GM19035 (cell line): ENCODE results near the gene DGKZ.
"Not testable (repeated sequence)": the region's sequence is repeated elsewhere in the genome, so short reads cannot be mapped to it uniquely, and the experiment has no call there.

Experiments used
- ATAC-seq: cut with Tn5 transposase; IDR thresholded peaks from one replicate; pipeline ENCODE4 v1.9.1; 2021; ENCODE audit not compliant: unreplicated experiment

The DGKZ gene

DNA sequence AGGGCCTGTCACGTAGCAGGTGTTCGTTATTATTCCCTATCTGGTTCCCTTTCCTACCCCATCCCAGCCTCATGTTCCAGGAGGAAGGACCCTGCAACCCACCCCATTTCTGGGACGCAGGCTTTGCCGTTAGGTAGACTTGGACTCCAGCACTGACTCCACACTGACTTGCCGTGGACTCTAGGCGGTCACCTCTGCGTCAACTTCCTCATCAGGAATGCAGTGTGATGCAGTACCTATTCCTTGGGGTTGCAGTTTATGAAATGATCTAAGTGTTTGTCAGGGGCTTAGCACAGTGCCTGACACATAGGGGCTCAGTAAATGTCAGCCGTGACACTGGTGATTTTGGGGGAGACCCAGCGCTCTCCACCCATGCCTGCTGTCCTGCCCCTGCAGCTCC, 16.8 kb downstream of the DGKZ start:
- ATAC-seq = no peak

DNA sequence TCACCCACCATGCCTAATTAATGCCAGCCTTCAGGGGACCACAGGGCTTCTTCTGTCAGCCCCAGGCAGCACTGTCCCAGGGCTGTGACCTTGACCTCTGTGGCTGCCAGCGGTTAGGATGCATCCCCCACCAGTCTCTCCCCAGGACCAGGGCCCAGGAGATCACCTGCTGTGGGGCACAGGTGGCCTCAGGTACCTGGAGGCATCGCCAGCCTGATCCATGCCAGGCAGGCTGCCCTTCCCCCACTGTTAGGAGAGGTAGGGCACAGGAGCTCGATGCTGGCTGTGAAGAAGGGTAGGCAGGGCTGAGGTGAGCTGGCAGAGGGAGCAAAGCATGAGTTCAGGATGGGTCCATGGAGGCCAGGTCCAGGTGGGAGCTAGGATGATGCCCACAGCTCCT, 17.5 kb downstream of the DGKZ start:
- no peak for ATAC-seq

DNA sequence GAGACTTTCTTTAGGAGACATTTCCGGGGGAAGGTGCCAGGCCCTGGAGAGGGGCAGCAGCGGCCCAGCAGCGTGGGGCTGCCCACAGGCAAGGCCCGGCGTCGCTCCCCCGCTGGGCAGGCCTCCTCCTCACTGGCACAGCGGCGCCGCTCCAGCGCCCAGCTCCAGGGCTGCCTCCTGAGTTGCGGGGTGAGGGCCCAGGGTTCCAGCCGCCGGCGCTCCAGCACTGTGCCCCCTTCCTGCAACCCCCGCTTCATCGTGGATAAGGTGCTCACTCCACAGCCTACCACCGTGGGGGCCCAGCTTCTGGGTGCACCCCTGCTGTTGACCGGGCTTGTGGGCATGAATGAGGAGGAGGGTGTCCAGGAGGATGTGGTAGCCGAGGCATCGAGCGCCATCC, 19.0 kb downstream of the DGKZ start:
- no peak for ATAC-seq

DNA sequence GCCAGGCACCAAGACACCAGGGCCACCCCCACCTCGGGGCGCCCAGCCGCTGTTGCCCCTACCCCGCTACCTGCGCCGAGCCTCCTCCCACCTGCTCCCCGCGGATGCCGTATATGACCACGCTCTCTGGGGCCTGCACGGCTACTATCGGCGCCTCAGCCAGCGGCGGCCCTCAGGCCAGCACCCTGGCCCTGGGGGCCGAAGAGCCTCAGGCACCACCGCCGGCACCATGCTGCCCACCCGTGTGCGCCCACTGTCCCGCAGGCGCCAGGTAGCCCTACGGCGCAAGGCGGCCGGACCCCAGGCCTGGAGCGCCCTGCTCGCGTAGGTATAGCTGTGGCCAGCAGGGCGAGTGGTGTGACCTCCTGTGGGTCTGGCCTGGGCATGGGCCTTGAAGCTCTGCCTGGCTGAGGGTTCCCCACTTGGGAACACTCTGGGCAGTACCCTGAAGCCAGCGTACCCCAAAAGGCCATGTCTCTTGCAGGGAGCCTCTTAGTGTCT, 19.4 kb downstream of the DGKZ start:
- no peak for ATAC-seq

DNA sequence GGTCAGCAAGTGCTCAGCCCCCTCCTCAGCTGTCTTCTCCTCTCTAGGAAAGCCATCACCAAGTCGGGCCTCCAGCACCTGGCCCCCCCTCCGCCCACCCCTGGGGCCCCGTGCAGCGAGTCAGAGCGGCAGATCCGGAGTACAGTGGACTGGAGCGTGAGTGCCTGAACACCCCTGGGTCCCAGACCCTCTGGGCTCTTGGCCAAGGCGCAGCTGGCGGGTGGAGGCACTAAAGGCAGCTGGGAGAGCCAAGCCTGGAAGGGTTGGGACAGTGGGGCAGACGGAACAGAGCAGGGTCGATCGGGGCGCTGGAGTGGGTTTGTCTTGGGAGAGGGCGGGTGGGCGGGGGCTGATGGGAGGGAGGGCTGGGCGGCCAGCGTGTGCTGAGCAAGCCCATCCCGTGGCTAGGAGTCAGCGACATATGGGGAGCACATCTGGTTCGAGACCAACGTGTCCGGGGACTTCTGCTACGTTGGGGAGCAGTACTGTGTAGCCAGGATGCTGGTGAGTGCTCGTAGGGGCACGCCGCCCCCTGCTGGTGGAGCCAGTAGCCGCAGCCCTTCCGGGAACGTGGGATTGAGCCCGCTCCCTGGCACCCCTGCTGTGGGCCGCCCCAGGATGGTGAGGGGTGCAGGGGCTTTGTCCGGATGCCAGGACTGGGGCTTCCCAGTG, 20.1 kb downstream of the DGKZ start:
- ATAC-seq = no peak

DNA sequence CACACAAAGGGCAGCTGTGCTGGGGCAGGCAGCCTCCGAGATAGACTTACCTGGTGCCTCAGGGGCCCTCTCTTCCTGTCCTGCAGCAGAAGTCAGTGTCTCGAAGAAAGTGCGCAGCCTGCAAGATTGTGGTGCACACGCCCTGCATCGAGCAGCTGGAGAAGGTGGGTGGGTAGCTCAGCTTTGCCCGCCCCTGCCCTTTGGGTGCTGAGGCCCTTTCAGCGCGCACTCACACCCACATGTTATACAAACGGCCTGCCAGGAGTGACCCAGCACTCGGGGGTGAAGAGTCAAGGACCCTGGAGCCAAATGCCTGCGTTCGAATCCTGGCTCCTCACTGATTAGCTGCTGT, 20.6 kb downstream of the DGKZ start:
- ATAC-seq = no peak

DNA sequence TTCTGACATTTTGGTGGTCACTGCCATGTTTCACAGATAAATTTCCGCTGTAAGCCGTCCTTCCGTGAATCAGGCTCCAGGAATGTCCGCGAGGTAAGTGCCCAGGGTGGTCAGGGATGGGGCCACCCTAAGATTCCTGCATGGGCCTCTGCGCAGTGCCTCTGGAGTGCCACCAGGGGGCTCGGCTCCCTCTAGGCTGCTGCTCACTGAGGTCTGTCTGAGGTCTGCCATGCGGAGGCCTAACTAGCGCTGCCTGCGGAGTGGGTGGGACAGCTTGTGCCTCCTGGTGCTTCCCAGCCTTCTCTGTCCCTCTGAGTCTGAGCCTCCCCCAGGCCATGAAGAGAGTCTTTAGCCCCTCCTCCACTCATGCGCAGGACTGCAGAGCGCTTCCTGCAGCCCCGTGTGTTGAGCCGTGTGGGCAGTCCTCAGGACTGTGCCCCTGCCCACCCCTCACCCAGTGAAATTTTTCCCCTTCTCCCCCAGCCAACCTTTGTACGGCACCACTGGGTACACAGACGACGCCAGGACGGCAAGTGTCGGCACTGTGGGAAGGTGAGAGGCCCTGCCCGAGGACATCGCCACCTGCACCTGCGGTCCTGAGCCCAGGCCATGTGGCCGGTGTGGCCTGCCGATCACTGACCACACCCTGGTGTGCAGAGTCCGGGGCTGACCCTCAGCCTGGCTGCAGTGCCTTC, 22.3 kb downstream of the DGKZ start:
- ATAC-seq = no peak

DNA sequence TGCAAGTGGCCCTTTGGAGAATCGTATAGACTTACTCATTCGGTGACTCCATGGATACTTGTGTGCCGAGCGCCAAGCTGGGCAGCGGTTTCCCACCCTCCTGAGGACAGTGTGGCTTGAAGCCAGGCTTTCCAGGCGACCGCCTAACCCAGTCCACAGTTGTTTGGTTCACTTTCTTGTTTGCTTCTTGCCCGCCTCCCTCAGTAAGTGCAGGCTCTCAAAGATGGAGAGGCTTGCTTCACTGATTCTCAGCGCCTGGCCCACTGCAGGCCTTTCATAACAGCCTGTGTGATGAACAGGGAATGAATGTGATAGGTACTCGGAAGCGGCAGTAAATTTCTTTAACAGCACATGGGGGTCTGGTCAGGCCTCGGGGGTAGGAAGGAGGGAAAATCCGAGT, 23.0 kb downstream of the DGKZ start:
- no peak for ATAC-seq

DNA sequence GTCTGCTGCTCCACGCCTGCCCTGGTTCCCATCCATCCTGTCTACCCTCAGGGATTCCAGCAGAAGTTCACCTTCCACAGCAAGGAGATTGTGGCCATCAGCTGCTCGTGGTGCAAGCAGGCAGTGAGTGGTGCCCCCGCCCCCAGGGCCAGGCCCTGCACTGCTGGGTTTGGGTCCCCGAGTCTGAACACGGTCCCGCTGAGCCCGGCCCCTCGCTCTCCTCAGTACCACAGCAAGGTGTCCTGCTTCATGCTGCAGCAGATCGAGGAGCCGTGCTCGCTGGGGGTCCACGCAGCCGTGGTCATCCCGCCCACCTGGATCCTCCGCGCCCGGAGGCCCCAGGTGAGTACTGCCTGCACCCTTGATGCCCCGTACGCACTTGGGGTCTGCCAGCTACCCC, 24.0 kb downstream of the DGKZ start:
- ATAC-seq = not testable (repeated sequence)

DNA sequence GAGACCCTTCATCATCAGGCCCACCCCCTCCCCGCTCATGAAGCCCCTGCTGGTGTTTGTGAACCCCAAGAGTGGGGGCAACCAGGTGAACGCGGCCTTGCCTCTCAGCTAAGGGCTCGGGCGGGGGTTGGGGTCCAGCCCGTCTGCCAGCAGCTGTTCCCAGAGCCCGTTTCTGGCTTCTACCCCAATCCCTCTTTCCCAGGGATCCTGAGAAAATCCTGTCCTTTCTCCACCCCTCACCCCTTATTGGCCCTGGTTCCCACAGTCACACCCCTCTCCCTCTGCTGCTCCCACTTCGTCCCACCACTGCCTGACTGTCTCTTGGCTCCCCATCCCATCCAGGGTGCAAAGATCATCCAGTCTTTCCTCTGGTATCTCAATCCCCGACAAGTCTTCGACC, 24.8 kb downstream of the DGKZ start:
- ATAC-seq = no peak

DNA sequence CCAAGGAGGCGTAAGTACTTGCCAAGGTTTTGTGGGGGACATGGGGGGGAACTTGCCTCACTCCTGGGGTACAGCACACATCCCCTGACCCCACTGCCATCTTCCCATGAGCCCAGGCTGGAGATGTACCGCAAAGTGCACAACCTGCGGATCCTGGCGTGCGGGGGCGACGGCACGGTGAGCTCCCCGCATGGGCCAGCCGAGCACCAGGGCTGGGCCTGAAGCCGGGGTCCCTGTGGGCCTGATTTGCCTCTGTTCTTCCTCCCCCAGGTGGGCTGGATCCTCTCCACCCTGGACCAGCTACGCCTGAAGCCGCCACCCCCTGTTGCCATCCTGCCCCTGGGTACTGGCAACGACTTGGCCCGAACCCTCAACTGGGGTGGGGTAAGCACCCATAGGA, 25.2 kb downstream of the DGKZ start:
- ATAC-seq = not testable (repeated sequence)

DNA sequence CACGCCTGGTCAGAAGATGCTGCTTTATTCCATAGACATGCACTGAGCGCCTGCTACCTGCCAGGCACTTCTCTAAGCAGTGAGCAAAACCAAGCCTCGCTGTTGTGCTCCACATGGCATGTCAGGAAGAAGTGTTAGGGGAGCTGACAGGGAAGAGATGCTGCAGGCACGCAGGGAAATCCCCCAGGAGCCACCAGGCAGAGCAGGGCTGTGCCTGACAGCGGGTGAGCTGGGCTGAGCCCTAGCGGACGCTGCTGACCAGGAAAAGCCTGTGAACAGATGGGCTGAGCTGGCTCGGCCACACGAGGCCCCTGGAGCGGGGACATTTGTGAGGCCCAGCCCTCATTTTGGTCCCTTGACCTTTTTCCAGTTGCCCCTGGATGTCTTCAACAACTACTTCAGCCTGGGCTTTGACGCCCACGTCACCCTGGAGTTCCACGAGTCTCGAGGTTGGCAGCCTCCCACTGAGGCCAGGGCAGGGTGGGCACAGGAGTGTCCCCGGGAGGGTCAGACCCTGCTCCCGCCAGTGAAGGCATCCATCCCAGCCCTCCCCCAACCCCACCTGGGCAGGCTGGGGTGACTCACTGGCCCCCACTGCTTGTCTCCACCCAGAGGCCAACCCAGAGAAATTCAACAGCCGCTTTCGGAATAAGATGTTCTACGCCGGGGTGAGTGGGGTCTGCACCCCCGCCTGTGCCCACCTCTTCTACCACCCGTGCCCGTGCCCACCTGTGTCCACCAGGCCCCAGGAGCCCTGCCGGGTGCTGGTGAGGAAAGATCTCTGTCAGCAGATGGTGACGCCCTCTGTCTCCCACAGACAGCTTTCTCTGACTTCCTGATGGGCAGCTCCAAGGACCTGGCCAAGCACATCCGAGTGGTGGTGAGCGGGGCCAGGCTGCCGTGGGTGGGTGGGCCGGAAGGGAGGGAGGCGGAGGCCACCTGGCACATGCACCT, 26.8 kb downstream of the DGKZ start:
- no peak for ATAC-seq

DNA sequence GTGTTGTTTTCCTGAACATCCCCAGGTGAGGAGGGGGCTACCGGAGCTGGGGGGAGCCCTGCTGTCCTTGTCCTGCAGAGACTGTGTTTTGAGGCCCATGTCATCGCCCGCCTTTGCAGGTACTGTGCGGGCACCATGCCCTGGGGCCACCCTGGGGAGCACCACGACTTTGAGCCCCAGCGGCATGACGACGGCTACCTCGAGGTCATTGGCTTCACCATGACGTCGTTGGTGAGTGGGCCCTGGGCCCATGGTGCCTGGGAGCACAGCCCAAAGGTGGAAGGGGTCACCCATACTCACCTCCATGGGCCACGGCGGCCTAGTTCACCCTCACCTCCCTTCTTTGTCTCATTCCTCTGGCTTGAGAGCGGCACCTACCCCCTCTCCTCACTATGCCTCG, 27.6 kb downstream of the DGKZ start:
- ATAC-seq = no peak

DNA sequence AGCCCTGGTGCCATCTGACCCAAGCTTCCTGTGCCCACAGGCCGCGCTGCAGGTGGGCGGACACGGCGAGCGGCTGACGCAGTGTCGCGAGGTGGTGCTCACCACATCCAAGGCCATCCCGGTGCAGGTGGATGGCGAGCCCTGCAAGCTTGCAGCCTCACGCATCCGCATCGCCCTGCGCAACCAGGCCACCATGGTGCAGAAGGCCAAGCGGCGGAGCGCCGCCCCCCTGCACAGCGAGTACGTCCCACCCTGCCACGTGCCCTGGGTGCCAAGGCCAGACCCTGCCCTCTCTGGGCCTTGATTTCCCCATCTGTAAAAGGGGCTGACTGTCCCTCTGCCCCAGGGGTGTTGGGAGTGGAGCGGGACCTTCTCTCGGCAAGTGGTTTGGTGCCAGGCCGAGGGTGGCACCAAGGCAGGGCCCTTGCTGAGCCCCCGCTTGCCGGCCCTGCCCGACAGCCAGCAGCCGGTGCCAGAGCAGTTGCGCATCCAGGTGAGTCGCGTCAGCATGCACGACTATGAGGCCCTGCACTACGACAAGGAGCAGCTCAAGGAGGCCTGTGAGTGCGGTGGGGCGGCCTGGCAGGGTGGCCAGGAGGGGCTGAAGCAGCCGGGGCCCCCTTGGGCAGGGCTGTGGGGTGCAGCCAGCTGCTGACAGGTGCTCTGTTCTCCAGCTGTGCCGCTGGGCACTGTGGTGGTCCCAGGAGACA, 28.3 kb downstream of the DGKZ start:
- ATAC-seq = no peak

DNA sequence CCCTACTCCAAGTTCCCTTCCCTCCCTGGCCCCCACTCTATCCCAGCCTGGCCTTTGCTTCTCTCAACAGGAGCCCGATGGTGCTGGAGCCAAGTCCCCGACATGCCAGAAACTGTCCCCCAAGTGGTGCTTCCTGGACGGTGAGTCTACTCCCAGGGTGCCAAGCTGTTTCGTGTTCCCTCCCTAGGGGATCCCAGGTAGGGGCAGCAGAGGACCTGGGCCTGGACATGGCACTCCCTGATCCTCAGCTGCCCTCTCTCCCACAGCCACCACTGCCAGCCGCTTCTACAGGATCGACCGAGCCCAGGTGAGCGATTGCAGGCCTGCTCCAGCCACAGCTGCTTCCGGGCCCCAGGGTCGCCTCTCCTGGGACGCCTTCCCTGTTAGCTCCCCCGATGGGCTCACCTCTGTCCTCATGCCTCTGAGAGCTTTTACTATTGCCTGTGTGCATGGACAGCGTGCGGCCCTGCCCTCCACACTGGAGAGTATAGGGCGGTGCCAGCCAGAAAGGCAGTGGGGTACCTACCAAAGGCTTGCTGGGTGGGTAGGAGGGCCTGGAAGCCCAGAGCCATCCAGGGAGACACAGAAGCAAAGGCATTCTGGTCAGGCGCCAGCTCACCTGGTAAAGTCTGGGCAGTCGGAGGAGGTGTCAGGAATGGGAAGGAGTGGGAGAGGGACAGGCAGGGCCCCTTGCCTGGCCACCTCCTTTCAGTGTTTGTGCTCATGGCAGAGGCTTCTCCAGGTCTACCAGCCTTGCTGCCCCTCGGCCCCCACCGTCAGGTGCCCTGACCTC, 29.2 kb downstream of the DGKZ start:
- no peak for ATAC-seq

DNA sequence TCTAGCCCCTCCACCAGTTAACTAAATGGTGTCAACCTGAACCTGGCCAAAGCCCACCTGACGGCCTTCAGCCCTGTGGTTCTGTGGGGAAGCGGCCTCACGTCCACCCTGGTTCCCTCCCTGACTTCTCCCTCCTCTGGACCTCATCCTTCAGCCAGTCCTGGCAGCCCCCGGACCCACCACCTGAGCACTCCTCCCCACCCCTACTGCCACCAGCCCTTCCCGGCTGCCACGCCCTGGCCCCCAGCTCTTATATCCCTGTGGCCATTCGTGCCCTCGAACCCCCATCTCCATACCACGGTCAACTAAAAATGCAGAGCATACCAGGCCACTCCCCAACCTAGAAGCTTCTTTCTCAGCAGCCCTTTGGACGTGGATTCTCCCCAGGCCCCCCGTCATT, 30.0 kb downstream of the DGKZ start:
- no peak for ATAC-seq

DNA sequence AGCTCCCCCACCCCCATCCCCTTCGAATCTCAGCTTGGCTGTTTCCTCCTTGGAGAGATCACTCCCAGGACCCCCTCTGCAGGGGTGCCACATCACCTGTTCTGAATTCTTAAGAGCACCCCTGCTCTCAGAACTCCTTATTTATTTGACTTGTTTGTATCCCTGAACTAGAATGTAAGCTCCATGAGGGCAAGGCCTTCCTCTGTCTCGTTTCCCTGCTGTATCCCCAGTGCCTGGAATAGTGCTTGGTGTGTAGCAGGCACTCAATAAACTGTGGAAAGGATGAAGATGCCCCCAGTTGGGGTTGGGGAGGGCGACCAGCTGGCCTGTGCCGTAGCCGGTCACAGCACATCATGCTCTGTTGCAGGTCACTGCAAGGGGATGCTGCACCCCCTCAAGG, 30.6 kb downstream of the DGKZ start:
- ATAC-seq = no peak

DNA sequence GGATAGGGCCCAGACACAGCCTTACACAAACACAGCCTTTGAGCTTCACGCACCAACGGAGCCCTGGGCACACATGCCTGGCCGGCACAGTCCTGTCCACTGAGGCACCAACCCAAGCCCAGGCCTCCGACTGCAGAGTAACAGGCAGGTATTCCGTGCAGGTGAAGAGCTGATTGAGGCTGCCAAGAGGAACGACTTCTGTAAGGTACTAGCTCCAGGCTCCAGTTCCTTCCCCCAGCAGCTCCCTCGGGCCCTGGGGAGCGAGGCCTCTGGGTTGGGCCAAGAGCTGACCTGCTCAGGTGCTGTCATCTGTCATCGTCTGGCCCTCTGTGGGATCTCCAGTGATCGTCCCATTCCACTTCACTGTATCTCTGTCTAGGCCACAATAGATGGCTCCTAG, 31.0 kb downstream of the DGKZ start:
- ATAC-seq = no peak

DNA sequence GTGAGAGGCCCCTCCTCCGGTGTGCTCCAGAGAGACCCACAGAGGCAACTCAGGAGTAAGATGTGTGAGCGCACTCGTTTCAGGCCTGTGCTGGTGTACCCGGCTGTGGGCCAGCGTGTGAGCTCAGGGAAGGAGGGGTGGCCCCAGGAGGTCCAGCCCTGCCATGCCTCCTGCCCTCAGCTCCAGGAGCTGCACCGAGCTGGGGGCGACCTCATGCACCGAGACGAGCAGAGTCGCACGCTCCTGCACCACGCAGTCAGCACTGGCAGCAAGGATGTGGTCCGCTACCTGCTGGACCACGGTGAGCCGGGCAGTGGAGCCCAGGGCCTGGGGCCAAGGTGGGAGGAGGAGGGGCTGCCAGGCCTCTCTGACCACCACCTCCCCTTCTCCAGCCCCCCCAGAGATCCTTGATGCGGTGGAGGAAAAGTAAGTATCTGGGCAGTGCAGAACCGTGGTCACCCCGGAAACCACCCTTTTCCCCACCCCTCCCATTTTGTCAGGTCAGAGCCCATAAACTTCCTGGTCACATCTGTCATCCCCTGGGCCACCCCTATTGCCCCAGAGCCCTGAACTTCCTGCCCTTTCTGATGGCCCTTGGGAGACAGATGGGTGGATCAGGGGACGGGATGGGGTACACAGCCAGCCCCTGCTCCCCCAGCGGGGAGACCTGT, 31.7 kb downstream of the DGKZ start:
- no peak for ATAC-seq
